Stomach (tissue), 4 donors: ENCODE measurements around the gene TCHP.

Experiments
- POLR2A ChIP-seq, 4 donors: fragments of 450-650 bp; IDR thresholded peaks; one replicate each; pipeline ENCODE4 v1.6.1; 2016; ENCODE audit warnings: antibody characterized with exemption in 4 of 4, control low read depth in 2 of 4, mild to moderate bottlenecking in 1 of 4, moderate library complexity in 1 of 4
- TF ChIP-seq, protein P1 (sequence below), 7 experiments: fragments of 450-650 bp in 4 of 7; fragments of 200-600 bp in 3 of 7; sonication (generic) in 3 of 7; IDR thresholded peaks; one replicate each; pipeline ENCODE4 v1.5.1; 2016 to 2019; ENCODE audit warnings: antibody characterized with exemption in 7 of 7, control low read depth in 2 of 7, mild to moderate bottlenecking in 1 of 7

DNA sequence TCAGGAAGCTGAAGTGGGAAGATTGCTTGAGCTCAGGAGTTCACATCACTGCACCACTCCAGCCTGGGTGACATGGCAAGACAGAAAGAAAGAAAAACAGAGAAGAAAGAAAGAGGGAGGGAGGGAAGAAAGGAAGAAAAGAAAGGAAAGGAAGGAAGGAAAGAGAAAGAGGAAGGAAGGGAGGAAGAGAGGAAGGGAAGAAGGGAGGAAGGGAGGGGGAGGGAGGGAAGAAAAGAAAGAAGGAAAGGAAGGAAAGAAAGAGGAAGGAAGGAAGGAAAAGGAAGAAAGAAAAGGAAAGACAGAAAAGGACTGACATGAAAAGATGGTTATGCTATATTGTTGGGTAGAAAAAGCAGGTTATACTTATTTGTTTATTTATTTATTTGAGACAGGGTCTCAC lies 23.7 kb upstream of the TCHP start:
- TF ChIP-seq, protein P1, sequence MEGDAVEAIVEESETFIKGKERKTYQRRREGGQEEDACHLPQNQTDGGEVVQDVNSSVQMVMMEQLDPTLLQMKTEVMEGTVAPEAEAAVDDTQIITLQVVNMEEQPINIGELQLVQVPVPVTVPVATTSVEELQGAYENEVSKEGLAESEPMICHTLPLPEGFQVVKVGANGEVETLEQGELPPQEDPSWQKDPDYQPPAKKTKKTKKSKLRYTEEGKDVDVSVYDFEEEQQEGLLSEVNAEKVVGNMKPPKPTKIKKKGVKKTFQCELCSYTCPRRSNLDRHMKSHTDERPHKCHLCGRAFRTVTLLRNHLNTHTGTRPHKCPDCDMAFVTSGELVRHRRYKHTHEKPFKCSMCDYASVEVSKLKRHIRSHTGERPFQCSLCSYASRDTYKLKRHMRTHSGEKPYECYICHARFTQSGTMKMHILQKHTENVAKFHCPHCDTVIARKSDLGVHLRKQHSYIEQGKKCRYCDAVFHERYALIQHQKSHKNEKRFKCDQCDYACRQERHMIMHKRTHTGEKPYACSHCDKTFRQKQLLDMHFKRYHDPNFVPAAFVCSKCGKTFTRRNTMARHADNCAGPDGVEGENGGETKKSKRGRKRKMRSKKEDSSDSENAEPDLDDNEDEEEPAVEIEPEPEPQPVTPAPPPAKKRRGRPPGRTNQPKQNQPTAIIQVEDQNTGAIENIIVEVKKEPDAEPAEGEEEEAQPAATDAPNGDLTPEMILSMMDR (IDR thresholded peaks at IDR 0.05) = no peak
- no peak for TF ChIP-seq POLR2A (IDR thresholded peaks at IDR 0.05)
